ENCODE measurements around the gene KRT6A.

DNA sequence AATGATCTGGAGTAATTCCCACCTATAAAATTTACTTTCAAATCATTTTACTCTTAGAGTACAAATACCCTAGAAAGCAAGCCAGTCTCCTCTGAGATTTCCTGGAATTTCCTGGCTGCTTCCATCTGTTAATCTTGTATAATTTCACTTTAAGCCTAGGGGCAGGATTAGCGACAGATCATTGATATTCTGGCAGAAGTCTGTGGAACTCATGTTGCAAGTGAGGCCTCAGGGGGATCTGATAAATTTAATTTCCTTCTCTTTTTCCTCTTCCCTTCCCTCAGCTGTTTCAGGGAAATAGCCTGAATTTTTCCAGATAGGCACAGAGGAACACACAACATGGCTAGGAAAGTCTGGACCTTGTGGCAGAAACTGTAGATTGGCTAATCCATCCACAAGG is 5.9 kb upstream of the KRT6A start:
- TF ChIP-seq CTCF (IDR thresholded peaks at IDR 0.05) (no peak), POLR2A (IDR thresholded peaks at IDR 0.05) (no peak), EP300 (IDR thresholded peaks at IDR 0.05) (peak in 1 of 2 donors; percentile 16)
